ENCODE results near the gene SLC7A5. TPM values are rescaled to one million over a fixed set of nuclear protein-coding genes. Genes with fewer than 3 reads are reported as not detected.
"Not testable (repeated sequence)": the region's sequence is repeated elsewhere in the genome, so short reads cannot be mapped to it uniquely, and the experiment has no call there.

SLC7A5 gene
- total RNA-seq, 1 donor from 2014 or later, result 205 TPM

- peak; percentile 91 for DNase-seq
- Mint-ChIP-seq H3K4me1 (ENCODE audit: low read depth, unreplicated experiment) (peaks cover 10% of the 10 kb centered on the region), H3K27ac (ENCODE audit: unreplicated experiment) (peak overlapping the region; percentile 80), H3K4me3 (ENCODE audit: unreplicated experiment) (peak overlapping the region; percentile 30)
- H3K9me3 Mint-ChIP-seq (ENCODE audit: unreplicated experiment); H3K36me3 Mint-ChIP-seq (ENCODE audit: unreplicated experiment); H3K27me3 Mint-ChIP-seq (ENCODE audit: unreplicated experiment): not testable (repeated sequence)
- peak; percentile 88 for TF ChIP-seq CTCF (IDR thresholded peaks at IDR 0.05; ENCODE audit: partially characterized antibody, unreplicated experiment)
Measured at GRCh38 chr16:87909203-87909935, 40.1 kb upstream of the SLC7A5 start.

GRCh38 chr16:87908101-87908500 lies 38.8 kb upstream of the SLC7A5 start:
- H3K36me3 Mint-ChIP-seq (ENCODE audit: unreplicated experiment); H3K27me3 Mint-ChIP-seq (ENCODE audit: unreplicated experiment); DNase-seq; H3K4me3 Mint-ChIP-seq (ENCODE audit: unreplicated experiment); H3K27ac Mint-ChIP-seq (ENCODE audit: unreplicated experiment); H3K9me3 Mint-ChIP-seq (ENCODE audit: unreplicated experiment): not testable (repeated sequence)
- H3K4me1 Mint-ChIP-seq (ENCODE audit: low read depth, unreplicated experiment), result peaks cover 10% of the 10 kb centered on the region

GRCh38 chr16:87905521-87905920 lies 36.2 kb upstream of the SLC7A5 start:
- H3K27ac Mint-ChIP-seq (ENCODE audit: unreplicated experiment); DNase-seq; H3K4me1 Mint-ChIP-seq (ENCODE audit: low read depth, unreplicated experiment); H3K9me3 Mint-ChIP-seq (ENCODE audit: unreplicated experiment); H3K27me3 Mint-ChIP-seq (ENCODE audit: unreplicated experiment); H3K4me3 Mint-ChIP-seq (ENCODE audit: unreplicated experiment); H3K36me3 Mint-ChIP-seq (ENCODE audit: unreplicated experiment): not testable (repeated sequence)

DNA sequence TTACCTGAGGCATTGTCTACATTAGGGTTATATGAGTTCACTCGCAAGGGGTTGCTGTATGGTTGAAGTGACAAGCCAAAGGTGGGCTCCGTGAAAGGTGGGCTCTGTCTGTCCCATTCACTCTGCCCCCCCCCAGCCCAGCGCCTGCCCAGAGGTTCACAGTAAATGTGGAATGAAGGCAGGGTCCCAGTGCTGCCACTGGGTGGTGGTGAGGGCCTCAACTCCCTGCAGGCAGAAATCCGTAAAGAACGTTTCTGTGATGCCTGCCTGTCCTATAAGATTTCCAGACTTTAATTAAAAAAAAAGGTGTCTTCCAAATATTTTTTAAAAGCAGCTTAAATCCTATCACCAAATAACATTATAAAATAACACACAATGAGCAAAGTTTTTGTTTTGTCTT lies 35.7 kb upstream of the SLC7A5 start:
- H3K36me3 Mint-ChIP-seq (ENCODE audit: unreplicated experiment); H3K27me3 Mint-ChIP-seq (ENCODE audit: unreplicated experiment); H3K4me1 Mint-ChIP-seq (ENCODE audit: low read depth, unreplicated experiment); DNase-seq; H3K27ac Mint-ChIP-seq (ENCODE audit: unreplicated experiment); H3K4me3 Mint-ChIP-seq (ENCODE audit: unreplicated experiment); H3K9me3 Mint-ChIP-seq (ENCODE audit: unreplicated experiment): not testable (repeated sequence)

DNA sequence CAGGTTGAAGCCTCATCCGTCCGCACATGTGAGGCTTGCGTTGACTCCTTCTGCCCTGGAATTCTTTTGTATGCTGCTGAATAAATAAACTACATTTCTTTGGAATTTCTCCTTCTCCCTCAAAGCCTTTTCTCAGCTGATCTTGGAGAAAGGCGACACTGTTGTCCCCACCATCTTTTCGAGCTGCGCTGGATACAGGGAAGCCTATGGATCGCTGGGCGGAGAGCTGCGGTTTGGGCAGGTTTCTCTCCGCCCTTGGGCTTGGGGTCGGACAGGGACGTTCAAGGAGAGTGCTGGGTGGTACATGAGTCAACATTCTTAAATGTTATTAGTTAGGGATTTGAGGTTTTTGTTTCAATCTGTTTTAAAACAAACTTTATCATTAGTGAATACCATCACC lies 31.2 kb upstream of the SLC7A5 start:
- H3K36me3 Mint-ChIP-seq (ENCODE audit: unreplicated experiment); H3K27ac Mint-ChIP-seq (ENCODE audit: unreplicated experiment); H3K4me1 Mint-ChIP-seq (ENCODE audit: low read depth, unreplicated experiment); DNase-seq; H3K4me3 Mint-ChIP-seq (ENCODE audit: unreplicated experiment); H3K27me3 Mint-ChIP-seq (ENCODE audit: unreplicated experiment); H3K9me3 Mint-ChIP-seq (ENCODE audit: unreplicated experiment): not testable (repeated sequence)

DNA sequence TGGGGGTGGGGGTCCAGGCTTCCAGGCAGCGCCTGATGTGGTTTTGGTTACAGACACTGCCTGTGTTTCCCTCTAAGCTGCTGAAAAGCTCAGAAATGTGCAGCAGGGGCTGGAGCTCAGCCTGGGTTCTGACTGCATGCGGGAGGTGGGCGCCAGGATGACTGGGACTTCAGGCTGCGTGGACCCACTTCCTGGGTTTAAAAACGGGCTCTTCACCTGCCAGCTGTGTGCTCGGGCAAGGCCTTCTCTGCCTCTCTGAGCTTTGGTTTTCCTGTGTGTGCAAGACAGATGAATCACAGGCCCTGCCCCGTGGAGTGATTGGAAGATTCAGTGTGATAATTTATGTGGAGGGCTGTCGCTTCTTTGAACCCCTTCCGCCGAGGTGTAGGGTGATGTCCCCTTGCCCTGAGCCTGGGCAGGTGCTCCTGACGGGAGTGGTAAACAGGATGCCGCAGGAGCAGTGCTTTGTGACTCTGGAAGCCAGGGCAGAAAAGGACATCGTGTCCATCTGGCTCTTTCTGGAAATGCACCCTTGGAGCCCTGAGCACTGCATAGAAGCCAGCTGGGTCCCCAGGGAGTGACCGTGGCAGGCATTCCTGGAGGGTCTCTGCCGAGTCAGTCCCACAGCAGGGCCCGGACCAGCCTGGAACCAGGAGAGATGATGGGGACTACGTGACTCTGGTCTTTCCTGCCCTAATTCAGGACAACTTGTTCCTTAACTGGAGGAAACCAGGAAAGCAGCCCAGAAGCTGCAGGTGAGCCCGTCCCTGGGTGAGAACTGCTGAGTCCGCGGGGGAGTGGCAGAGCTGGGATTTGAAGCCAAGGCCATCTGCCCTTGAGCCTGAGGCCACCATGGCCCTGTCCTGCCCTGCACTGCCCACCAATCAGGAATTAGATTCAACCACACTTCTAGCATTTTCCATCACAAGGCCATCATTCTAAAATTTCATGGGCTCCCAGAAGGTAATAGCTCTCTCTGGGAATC lies 28.5 kb upstream of the SLC7A5 start:
- H3K27ac Mint-ChIP-seq (ENCODE audit: unreplicated experiment), result peak overlapping the region; percentile 43
- peaks cover 5% of the 10 kb centered on the region for H3K4me1 Mint-ChIP-seq (ENCODE audit: low read depth, unreplicated experiment)
- no peak overlapping the region for H3K4me3 Mint-ChIP-seq (ENCODE audit: unreplicated experiment)

DNA sequence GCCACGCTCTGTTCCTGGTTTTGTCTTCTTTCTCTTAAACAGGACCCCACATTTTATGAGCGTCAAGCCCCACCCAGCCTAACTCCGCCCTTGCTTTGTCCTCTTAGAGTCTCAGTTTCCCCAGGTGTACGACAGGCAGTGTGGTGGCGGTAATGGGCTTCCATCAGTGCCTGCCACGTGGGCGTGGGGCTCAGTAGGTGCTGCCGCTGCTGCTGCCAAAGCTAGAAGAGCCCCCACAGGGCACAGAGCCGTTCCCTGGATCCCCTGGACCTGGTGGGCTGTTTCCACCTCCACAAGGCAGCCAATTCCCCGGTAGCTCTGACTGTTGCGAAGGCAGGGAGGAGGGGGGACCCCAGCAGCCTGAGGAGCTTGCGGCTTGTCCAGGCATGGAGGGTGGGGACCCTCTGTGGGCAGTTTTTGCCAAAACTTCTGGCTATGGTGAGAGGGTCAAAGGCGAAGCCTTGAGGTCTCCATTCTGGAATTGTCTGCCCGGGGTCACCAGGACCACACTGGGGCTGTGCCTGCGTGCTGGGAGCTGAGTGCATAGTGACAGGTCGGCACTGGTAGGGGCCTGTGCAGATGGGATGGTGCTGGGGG lies 27.7 kb upstream of the SLC7A5 start:
- not testable (repeated sequence) for H3K4me3 Mint-ChIP-seq (ENCODE audit: unreplicated experiment); H3K9me3 Mint-ChIP-seq (ENCODE audit: unreplicated experiment); H3K27me3 Mint-ChIP-seq (ENCODE audit: unreplicated experiment); H3K27ac Mint-ChIP-seq (ENCODE audit: unreplicated experiment); DNase-seq; H3K4me1 Mint-ChIP-seq (ENCODE audit: low read depth, unreplicated experiment); H3K36me3 Mint-ChIP-seq (ENCODE audit: unreplicated experiment)

More for the DNA sequence above, 28.5 kb upstream of the SLC7A5 start:
- no peak for TF ChIP-seq CTCF (IDR thresholded peaks at IDR 0.05; ENCODE audit: partially characterized antibody, unreplicated experiment)
- H3K27me3 Mint-ChIP-seq (ENCODE audit: unreplicated experiment), result peaks cover 2% of the 10 kb centered on the region
- peaks cover 2% of the 10 kb centered on the region for H3K9me3 Mint-ChIP-seq (ENCODE audit: unreplicated experiment)
- DNase-seq, result no peak
- H3K36me3 Mint-ChIP-seq (ENCODE audit: unreplicated experiment), result no peaks in the 10 kb centered on the region

DNA sequence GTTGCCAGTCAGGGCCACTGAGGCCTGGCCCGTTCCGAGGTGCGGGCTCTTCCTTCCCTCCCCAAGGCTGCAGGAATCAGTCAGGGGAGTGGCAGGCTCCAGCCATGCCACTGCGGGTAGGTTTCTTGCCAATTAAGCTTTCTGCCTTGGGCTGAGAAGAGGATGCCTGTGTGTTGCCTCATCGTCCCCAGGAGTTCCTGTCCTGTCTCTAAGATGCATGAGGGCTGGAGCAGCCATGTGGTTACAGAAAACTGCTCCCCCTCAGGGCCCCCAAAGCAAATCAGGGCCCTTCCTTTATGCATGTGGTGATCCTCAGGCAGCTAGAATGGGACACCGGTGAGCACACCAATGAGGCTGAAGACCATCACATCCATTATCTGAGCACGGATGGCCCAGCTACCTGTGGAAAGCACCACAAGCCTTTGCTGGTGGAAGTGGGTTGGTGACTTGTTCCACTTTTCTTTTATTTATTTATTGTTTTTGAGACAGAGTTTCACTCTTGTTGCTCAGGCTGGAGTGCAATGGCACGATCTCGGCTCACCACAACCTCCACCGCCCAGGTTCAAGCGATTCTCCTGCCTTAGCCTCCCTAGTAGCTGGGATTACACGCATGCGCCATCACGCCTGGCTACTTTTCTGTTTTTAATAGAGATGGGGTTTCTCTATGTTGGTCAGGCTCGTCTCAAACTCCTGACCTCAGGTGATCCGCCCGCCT lies 27.0 kb upstream of the SLC7A5 start:
- H3K36me3 Mint-ChIP-seq (ENCODE audit: unreplicated experiment); H3K9me3 Mint-ChIP-seq (ENCODE audit: unreplicated experiment); DNase-seq; H3K27ac Mint-ChIP-seq (ENCODE audit: unreplicated experiment); H3K4me1 Mint-ChIP-seq (ENCODE audit: low read depth, unreplicated experiment); H3K4me3 Mint-ChIP-seq (ENCODE audit: unreplicated experiment); H3K27me3 Mint-ChIP-seq (ENCODE audit: unreplicated experiment): not testable (repeated sequence)
